GM20000 (cell line): ENCODE measurements around the gene CENPC.

Experiments used
- DNase-seq: peaks from one replicate; pipeline ENCODE4 v3.0.0; 2012; ENCODE audit warnings: low spot score
- TF ChIP-seq, protein P1 (sequence below): IDR thresholded peaks from 2 replicates; pipeline ENCODE4 v1.5.1; 2012; ENCODE audit warnings: mild to moderate bottlenecking, control low read depth; ENCODE audit errors: extremely low read depth, missing control alignments

The CENPC gene

DNA sequence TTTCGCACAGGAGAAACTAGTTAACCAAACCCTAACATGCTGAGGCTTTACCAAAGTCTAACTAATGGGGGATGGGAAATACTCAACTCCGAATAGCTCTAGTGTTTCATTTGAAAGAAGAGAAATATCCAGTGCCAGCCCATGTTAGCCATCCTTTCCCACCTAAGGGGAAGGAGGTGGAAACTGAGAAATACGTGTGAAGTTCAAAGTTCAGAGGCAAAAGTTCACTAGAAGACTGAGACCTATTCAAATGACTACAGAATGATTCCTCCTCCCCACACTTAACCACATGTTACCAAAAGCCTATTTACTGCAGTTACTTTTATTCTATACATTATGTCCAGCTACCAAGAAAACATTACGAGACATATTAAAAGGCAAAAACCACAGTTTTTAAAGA is 106.3 kb downstream of the CENPC start:
- no peak for DNase-seq
- TF ChIP-seq, protein P1, sequence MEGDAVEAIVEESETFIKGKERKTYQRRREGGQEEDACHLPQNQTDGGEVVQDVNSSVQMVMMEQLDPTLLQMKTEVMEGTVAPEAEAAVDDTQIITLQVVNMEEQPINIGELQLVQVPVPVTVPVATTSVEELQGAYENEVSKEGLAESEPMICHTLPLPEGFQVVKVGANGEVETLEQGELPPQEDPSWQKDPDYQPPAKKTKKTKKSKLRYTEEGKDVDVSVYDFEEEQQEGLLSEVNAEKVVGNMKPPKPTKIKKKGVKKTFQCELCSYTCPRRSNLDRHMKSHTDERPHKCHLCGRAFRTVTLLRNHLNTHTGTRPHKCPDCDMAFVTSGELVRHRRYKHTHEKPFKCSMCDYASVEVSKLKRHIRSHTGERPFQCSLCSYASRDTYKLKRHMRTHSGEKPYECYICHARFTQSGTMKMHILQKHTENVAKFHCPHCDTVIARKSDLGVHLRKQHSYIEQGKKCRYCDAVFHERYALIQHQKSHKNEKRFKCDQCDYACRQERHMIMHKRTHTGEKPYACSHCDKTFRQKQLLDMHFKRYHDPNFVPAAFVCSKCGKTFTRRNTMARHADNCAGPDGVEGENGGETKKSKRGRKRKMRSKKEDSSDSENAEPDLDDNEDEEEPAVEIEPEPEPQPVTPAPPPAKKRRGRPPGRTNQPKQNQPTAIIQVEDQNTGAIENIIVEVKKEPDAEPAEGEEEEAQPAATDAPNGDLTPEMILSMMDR, result no peak

DNA sequence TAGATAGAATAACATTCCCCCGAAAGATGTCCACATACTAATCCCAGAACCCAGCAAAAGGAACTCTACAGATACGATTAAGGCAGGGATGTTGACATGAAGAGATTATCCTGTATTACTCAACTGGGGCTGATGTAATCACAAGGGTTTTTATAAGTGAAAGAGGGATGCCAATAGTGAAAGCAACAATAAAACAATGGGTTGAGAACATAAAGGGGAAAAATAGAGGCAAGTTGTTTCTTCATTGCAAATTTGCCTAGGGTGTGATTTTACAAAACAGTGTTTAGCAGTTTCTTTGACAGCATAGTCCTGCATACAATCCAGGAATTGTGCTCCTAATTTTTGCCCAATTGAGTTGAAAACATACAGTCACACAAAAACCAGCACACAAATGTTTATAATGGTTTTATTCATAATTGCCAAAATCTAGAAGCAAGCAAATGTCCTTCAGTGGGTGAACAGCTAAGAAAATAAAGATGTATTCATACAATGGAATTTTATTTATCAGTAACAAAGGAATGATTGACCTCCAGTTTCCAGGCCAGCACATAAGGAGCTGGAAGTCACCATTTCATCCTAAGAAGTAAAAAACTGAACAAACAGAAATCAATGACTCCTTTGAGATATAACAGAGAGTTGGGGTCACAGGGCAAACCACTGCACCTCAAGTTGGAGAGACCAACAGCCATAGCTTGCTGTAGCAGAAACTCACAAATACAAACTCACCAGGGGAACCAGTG is 107.2 kb downstream of the CENPC start:
- DNase-seq, result no peak
- TF ChIP-seq, protein P1, result no peak

DNA sequence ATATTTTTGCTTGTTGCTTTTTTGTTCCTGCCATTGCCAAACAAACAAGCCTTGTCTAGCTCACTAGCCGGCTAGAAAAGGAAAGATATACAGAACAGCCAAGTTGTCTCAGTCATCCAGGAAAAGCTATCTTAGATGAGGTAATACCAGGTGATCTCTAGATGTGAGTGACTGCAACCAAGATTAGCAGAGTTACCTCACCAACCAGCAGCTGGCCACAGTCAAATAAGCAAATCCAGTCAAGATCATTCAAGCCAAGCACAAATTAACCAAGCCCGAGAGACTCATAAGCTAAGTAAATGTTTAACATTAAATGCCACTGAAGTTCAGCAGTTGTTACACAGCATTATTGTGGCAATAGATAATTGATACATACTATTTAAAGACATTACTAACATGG is 108.6 kb downstream of the CENPC start:
- DNase-seq, result no peak

DNA sequence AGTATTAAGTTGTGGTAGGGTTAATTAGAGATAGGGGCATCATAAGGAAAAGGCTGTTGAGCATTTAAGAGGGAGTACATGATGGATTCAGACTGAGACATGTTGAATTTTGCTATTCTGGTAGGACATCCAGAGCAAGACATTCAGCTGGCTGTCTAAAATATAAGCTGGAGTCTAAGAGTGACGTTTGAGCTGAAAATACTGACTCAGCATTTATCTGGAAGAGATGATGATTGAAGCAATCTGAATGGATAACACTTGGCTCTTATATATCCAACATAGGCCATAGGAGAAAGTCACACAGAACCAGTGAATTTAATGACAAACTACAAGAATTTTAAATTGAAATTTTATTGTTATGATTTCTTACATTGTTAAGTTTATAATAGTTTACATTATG is 114.3 kb downstream of the CENPC start:
- no peak for DNase-seq
- TF ChIP-seq, protein P1, result no peak

More for the DNA sequence above, 108.6 kb downstream of the CENPC start:
- TF ChIP-seq, protein P1, result no peak

DNA sequence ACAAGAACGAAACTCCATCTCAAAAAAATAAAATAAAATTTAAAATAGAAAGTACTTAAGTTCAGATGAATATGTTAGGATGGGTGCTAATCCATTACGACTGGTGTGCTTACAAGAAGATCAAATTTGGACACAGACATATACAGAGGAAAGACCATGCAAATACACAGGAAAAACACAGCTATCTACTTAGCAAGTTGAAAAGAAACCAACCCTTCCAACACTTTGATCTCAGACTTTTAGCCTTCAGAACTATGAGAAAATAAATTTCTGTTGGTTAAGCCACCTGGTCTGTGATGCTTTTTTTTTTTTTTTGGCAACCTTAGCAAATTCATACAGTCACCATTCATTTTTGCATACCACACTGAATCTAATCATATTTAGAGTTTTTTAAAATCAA is 116.5 kb downstream of the CENPC start:
- TF ChIP-seq, protein P1, result no peak
- no peak for DNase-seq
